Adrenal gland (tissue), 5 donors: Measurements from ENCODE around the gene SFI1.

Experiments used
- CTCF ChIP-seq, 6 experiments: fragments of 450-650 bp in 4 of 6; fragments of 200-600 bp in 2 of 6; sonication (generic) in 1 of 6; IDR thresholded peaks; 1 replicate in 5 of 6; 2 replicates in 1 of 6; pipeline versions ENCODE4 v1.5.1 to v1.8.0; 2016 to 2021; ENCODE audit warnings: antibody characterized with exemption in 6 of 6, mild to moderate bottlenecking in 2 of 6, moderate library complexity in 1 of 6
- POLR2A ChIP-seq, 2 donors: fragments of 450-650 bp; IDR thresholded peaks; one replicate each; pipeline ENCODE4 v1.6.1; 2017; ENCODE audit warnings: antibody characterized with exemption in 2 of 2, mild to moderate bottlenecking in 2 of 2, moderate library complexity in 1 of 2
- donor health status: DM: no; HTN: no; CAD: no.

DNA sequence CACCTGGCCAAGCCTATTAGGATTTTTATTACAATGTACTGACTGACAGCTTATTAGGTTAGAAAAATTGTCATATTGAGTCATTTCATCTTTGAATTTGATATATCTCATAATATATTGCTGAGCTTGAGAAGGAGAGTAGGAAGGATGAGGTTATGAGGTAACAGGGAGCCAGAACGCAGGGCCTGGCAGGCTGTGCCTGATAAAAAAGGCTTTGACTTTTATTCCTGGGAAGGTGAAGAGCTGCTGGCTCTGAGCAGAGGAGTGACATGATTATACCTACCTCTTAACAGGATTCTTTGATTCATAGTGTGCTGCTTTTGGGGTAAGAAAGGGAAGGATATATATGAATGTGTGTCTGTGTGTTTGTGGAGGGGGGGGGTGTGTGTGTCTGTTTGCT is 70.9 kb downstream of the SFI1 start:
- no peak for TF ChIP-seq CTCF (IDR thresholded peaks at IDR 0.05)
- no peak for TF ChIP-seq POLR2A (IDR thresholded peaks at IDR 0.05)
